ENCODE measurements around the gene ARHGEF11. TPM values are rescaled to one million over a fixed set of nuclear protein-coding genes. Genes with fewer than 3 reads are reported as not detected.
A peak's percentile ranks its signal among the peaks of the same experiment; 100 is the strongest.

ARHGEF11 gene
- total and polyA plus RNA-seq, 4 donors = 5.8 to 23.7 (median 9.8) TPM

DNA sequence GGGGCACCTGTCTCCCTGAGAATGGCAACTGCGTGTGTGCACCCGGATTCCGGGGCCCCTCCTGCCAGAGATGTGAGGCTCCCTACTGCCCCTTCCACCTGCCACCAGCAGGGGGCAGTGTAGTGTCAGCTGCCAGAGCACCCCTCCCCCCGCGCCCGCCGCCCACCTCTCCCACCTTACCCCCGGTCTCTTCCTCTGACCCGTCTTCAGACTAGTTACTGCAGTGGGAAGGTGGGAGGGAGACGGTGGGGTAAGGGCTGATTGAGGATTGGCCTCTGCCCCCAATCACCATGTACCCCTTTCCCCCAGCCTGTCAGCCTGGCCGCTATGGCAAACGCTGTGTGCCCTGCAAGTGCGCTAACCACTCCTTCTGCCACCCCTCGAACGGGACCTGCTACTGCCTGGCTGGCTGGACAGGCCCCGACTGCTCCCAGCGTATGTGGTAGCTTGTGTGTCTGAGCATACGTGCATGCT is 135.2 kb downstream of the ARHGEF11 start:
- 28% methylated on average over 18 of the region's 18 CpGs for WGBS
- DNase-seq (ENCODE audit: low spot score) = peak; percentile 76
- Histone ChIP-seq H3K9me3 (ENCODE audit: control insufficient read depth in 4 of 4, low read length in 3 of 4) (no peaks in the 10 kb centered on the region), H3K4me1 (ENCODE audit: control insufficient read depth in 4 of 4, insufficient read depth in 4 of 4, low read length in 3 of 4) (peaks cover 0 to 16% (median 1%) of the 10 kb centered on the region in 4 donors), H3K27me3 (ENCODE audit: control insufficient read depth in 4 of 4, insufficient read depth in 4 of 4, low read length in 3 of 4) (peaks cover 0 to 3% (median 0%) of the 10 kb centered on the region in 4 donors), H3K27ac (ENCODE audit: low read depth in 1 of 2, low read length in 2 of 2) (no peak overlapping the region), H3K9ac (ENCODE audit: low read depth in 1 of 2, low read length in 2 of 2) (no peak overlapping the region), H3K36me3 (ENCODE audit: control insufficient read depth in 4 of 4, insufficient read depth in 3 of 4, low read depth in 1 of 4, low read length in 3 of 4) (no peaks in the 10 kb centered on the region), H3K4me3 (ENCODE audit: low read depth in 1 of 3, low read length in 3 of 3) (no peak overlapping the region)
- TF ChIP-seq RAD21 (IDR thresholded peaks at IDR 0.05) (peak in 1 of 2 donors; percentile 43), TAF1 (conservative IDR thresholded peaks at IDR 0.05) (no peak), EGR1 (IDR thresholded peaks at IDR 0.05; ENCODE audit: low read depth in 2 of 2) (no peak), NR2F2 (IDR thresholded peaks at IDR 0.05) (no peak), FOXA2 (IDR thresholded peaks at IDR 0.05) (no peak)
- TF ChIP-seq, protein P1, sequence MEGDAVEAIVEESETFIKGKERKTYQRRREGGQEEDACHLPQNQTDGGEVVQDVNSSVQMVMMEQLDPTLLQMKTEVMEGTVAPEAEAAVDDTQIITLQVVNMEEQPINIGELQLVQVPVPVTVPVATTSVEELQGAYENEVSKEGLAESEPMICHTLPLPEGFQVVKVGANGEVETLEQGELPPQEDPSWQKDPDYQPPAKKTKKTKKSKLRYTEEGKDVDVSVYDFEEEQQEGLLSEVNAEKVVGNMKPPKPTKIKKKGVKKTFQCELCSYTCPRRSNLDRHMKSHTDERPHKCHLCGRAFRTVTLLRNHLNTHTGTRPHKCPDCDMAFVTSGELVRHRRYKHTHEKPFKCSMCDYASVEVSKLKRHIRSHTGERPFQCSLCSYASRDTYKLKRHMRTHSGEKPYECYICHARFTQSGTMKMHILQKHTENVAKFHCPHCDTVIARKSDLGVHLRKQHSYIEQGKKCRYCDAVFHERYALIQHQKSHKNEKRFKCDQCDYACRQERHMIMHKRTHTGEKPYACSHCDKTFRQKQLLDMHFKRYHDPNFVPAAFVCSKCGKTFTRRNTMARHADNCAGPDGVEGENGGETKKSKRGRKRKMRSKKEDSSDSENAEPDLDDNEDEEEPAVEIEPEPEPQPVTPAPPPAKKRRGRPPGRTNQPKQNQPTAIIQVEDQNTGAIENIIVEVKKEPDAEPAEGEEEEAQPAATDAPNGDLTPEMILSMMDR (IDR thresholded peaks at IDR 0.05; ENCODE audit: low read depth, low read length, missing input control) = peak; percentile 55

DNA sequence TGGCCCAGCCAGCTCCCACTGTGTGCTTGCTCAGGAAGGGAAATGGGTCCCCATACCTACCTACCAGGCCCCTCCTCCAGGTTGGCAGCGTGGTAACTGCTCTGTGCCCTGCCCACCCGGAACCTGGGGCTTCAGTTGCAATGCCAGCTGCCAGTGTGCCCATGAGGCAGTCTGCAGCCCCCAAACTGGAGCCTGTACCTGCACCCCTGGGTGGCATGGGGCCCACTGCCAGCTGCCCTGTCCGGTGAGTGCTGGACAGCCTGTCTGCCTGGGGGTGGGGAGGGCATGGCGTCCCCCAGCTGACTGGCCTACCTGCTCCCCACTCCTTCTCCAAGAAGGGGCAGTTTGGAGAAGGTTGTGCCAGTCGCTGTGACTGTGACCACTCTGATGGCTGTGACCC is 135.9 kb downstream of the ARHGEF11 start:
- Histone ChIP-seq H3K36me3 (ENCODE audit: control insufficient read depth in 4 of 4, insufficient read depth in 3 of 4, low read depth in 1 of 4, low read length in 3 of 4) (no peaks in the 10 kb centered on the region), H3K9me3 (ENCODE audit: control insufficient read depth in 4 of 4, low read length in 3 of 4) (no peaks in the 10 kb centered on the region)
- DNase-seq (ENCODE audit: low spot score) = no peak

More for the DNA sequence above, 135.9 kb downstream of the ARHGEF11 start:
- H3K4me3 ChIP-seq (ENCODE audit: low read depth in 1 of 3, low read length in 3 of 3) = no peak overlapping the region
- H3K27ac ChIP-seq (ENCODE audit: low read depth in 1 of 2, low read length in 2 of 2) = no peak overlapping the region
- WGBS = 75% methylated on average over 5 of the region's 5 CpGs
- H3K27me3 ChIP-seq (ENCODE audit: control insufficient read depth in 4 of 4, insufficient read depth in 4 of 4, low read length in 3 of 4) = peaks cover 0 to 3% (median 0%) of the 10 kb centered on the region in 4 donors
- H3K9ac ChIP-seq (ENCODE audit: low read depth in 1 of 2, low read length in 2 of 2) = no peak overlapping the region
- TF ChIP-seq JUND (IDR thresholded peaks at IDR 0.05) (no peak), HNF4A (conservative IDR thresholded peaks at IDR 0.05) (no peak), EGR1 (IDR thresholded peaks at IDR 0.05; ENCODE audit: low read depth in 2 of 2) (no peak), GABPA (IDR thresholded peaks at IDR 0.05 in 1 of 2, conservative IDR thresholded peaks at IDR 0.05 in 1 of 2) (no peak), SP1 (IDR thresholded peaks at IDR 0.05) (no peak), YY1 (IDR thresholded peaks at IDR 0.05) (no peak), NR2F2 (IDR thresholded peaks at IDR 0.05) (no peak)
- TF ChIP-seq, protein P2, sequence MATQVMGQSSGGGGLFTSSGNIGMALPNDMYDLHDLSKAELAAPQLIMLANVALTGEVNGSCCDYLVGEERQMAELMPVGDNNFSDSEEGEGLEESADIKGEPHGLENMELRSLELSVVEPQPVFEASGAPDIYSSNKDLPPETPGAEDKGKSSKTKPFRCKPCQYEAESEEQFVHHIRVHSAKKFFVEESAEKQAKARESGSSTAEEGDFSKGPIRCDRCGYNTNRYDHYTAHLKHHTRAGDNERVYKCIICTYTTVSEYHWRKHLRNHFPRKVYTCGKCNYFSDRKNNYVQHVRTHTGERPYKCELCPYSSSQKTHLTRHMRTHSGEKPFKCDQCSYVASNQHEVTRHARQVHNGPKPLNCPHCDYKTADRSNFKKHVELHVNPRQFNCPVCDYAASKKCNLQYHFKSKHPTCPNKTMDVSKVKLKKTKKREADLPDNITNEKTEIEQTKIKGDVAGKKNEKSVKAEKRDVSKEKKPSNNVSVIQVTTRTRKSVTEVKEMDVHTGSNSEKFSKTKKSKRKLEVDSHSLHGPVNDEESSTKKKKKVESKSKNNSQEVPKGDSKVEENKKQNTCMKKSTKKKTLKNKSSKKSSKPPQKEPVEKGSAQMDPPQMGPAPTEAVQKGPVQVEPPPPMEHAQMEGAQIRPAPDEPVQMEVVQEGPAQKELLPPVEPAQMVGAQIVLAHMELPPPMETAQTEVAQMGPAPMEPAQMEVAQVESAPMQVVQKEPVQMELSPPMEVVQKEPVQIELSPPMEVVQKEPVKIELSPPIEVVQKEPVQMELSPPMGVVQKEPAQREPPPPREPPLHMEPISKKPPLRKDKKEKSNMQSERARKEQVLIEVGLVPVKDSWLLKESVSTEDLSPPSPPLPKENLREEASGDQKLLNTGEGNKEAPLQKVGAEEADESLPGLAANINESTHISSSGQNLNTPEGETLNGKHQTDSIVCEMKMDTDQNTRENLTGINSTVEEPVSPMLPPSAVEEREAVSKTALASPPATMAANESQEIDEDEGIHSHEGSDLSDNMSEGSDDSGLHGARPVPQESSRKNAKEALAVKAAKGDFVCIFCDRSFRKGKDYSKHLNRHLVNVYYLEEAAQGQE (IDR thresholded peaks at IDR 0.05) = no peak
- TF ChIP-seq, protein P1 (IDR thresholded peaks at IDR 0.05; ENCODE audit: low read depth, low read length, missing input control) = no peak
- TF ChIP-seq, protein P3, sequence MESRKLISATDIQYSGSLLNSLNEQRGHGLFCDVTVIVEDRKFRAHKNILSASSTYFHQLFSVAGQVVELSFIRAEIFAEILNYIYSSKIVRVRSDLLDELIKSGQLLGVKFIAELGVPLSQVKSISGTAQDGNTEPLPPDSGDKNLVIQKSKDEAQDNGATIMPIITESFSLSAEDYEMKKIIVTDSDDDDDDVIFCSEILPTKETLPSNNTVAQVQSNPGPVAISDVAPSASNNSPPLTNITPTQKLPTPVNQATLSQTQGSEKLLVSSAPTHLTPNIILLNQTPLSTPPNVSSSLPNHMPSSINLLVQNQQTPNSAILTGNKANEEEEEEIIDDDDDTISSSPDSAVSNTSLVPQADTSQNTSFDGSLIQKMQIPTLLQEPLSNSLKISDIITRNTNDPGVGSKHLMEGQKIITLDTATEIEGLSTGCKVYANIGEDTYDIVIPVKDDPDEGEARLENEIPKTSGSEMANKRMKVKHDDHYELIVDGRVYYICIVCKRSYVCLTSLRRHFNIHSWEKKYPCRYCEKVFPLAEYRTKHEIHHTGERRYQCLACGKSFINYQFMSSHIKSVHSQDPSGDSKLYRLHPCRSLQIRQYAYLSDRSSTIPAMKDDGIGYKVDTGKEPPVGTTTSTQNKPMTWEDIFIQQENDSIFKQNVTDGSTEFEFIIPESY (IDR thresholded peaks at IDR 0.05) = no peak
- TF ChIP-seq, protein P4, sequence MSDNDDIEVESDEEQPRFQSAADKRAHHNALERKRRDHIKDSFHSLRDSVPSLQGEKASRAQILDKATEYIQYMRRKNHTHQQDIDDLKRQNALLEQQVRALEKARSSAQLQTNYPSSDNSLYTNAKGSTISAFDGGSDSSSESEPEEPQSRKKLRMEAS (IDR thresholded peaks at IDR 0.05) = no peak
- peaks cover 0 to 16% (median 1%) of the 10 kb centered on the region in 4 donors for H3K4me1 ChIP-seq (ENCODE audit: control insufficient read depth in 4 of 4, insufficient read depth in 4 of 4, low read length in 3 of 4)
